ENCODE results near the gene CALML3.

The CALML3 gene

DNA sequence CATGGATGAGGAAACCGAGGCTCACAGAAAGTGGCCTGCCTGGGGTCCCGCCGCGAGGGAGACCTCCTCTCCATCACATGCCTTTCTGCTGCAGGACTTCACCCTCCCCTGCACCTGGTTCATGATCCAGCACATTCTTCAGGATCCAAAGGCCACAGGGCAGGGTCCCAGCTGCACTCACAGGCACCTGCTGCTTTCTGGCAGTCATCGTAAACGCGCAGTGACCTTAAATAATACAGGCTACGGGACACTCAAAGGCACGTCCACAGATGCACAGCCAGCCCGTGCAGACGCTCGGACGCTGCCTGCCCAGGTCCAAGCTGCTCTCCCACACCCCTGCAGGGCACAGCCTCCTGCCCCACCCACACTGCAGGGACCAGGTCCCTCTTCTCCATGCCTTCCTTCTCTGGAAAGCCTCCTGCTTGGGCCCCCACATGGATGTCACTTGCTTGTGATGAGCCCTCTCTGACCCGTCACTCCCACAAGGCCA is 49.9 kb downstream of the CALML3 start:
- no peak for TF ChIP-seq GATA2 (IDR thresholded peaks at IDR 0.05; ENCODE audit: low read depth, low read length)

DNA sequence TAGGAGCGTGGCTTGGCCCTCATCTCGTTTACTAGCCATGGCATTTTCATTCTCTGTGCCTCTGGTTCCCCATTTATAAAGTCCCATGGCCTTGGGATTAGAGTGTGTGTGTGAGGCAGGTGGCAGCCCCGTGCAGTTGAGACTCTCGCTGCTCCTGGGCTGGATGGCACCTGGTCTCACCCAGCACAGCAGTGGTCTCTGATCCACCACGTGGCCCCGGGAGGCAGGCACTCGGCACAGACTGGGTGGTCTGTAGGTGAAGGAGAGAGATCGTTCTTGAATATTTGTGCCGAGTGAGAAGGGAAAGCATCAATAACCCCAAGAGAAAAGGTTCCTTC is 50.4 kb downstream of the CALML3 start:
- TF ChIP-seq GATA2 (IDR thresholded peaks at IDR 0.05; ENCODE audit: low read depth, low read length) (no peak), GATA3 (IDR thresholded peaks at IDR 0.05; ENCODE audit: low read depth, low read length) (no peak)

DNA sequence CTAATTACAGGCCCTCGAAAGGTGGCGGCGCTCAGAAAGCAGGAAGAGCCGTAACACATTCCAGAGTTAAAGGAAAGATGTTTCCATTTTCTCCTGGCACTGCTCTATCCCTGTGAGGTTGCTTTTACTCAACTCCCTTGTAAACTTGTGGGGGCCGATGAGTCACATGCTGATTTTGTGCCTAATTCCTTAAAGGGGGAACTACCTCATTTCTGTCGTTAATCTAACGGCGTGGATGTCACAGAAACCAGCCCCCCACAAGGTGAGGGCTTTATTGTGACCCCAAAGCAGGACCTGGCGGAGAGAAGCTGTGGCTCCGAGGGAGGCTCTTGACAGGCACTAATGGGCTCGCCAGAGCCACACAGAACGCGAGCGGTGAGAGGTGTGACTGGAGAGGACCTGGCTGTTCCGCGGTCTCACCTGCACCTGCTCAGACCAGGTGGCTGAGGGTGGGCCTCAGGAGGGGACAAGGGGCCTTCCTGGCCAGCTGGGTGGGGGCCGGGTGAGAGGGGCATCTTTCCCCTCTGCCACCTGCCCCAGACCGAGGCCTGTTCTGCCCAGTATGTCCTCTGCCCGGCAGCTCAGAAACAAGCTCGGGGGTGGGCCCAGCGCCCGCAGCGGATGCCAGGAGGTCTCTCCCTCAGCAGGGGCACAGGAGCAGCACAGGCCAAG is 50.9 kb downstream of the CALML3 start:
- TF ChIP-seq GATA2 (IDR thresholded peaks at IDR 0.05; ENCODE audit: low read depth, low read length) (no peak), GATA3 (IDR thresholded peaks at IDR 0.05; ENCODE audit: low read depth, low read length) (no peak)

DNA sequence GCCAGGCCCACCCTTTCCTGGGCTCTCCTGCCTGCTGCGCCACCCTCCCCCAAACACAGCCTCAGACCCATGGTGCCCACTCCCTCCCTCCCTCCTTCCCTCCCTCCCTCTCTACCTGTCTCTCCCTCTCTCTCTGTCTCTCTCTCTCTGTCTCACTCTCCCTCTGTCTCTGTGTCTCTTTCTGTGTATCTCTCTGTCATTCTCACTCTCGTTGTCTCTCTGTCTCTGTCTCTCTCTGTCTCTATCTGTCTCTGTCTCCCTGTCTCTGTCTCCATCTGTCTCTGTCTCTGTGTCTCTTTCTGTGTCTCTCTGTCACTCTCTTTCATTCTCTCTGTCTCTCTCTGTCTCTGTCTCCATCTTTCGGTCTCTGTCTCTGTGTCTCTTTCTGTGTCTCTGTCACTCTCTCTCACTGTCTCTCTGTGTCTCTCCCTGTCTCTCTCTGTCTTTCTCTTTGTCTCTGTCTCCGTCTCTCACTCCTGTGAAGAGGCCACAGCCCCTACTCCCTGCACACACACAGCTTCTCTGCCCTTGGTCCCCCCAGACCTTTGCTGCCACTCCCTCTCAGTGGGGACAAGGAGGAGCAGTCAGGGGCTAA is 51.5 kb downstream of the CALML3 start:
- TF ChIP-seq GATA2 (IDR thresholded peaks at IDR 0.05; ENCODE audit: low read depth, low read length) (no peak), GATA3 (IDR thresholded peaks at IDR 0.05; ENCODE audit: low read depth, low read length) (no peak)

Data from SH-SY5Y (cell line).